ENCODE measurements around the gene TAS2R3. TPM values are rescaled to one million over a fixed set of nuclear protein-coding genes. Genes with fewer than 3 reads are reported as not detected.

The TAS2R3 gene
- total RNA-seq, 1 experiment from 2014 or later: not detected

GRCh38 chr7:141785706-141786552 is 22.0 kb downstream of the TAS2R3 start:
- DNase-seq (ENCODE audit: low read depth): peak; percentile 44

GRCh38 chr7:141788296-141788695 is 24.4 kb downstream of the TAS2R3 start:
- DNase-seq (ENCODE audit: low read depth): no peak

- DNase-seq (ENCODE audit: low read depth): no peak
Measured at GRCh38 chr7:141789917-141790316, 26.0 kb downstream of the TAS2R3 start, which contains the start of gene TAS2R5. TSS of gene TAS2R5 (plus strand) at chr7:141790217. CDS start at chr7:141790362, 145 bp downstream.

DNA sequence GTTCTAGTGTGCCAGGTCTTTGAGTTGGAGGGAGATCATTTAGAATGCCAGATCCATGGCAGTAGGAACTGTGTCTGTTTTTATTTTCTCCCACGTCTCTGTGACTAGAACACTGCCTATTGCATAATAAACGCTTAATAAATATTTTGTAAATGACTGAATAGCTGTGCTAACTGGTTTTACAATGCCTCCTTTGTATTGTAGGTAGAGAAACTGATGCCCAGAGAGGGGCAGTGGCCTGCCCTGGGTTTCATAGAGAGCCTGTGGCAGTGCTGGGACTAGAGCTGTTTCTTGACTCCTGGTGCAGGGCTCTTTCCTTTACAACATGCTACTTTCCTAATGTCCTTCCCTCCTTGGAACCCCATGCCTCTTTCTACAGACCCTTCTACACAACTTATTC is 28.6 kb downstream of the TAS2R3 start:
- no peak for DNase-seq (ENCODE audit: low read depth)

Small RNAs within 50 kb of the gene (small RNA-seq; reads per million reads assigned to genes)
- not detected for gene RNU1-82P

Other genes starting within 250 kb of the TAS2R3 start
- gene AGK, start 212.7 kb upstream of the TAS2R3 start, total RNA-seq (2014; rRNA removed; shearing (Covaris generic)): 57.9 and 58.3 TPM in 2 replicates
- 12.5 and 15.7 TPM in 2 replicates for gene DENND11, start 61.9 kb upstream of the TAS2R3 start, total RNA-seq (2014; rRNA removed; shearing (Covaris generic))
- 0.03 TPM in 2 replicates for gene WEE2, start 55.7 kb upstream of the TAS2R3 start, total RNA-seq (2014; rRNA removed; shearing (Covaris generic))
- 370 and 377 TPM in 2 replicates for gene SSBP1, start 25.7 kb upstream of the TAS2R3 start, total RNA-seq (2014; rRNA removed; shearing (Covaris generic))
- gene TAS2R4, start 12.6 kb downstream of the TAS2R3 start, total RNA-seq (2014; rRNA removed; shearing (Covaris generic)): 0.14 and 0.63 TPM in 2 replicates
- gene TAS2R5, start 26.1 kb downstream of the TAS2R3 start, total RNA-seq (2014; rRNA removed; shearing (Covaris generic)): 0.30 and 0.98 TPM in 2 replicates
- not detected in 2 replicates for gene PRSS37, start 77.4 kb downstream of the TAS2R3 start, total RNA-seq (2014; rRNA removed; shearing (Covaris generic))
- not detected in 2 replicates for gene OR9A4, start 152.3 kb downstream of the TAS2R3 start, total RNA-seq (2014; rRNA removed; shearing (Covaris generic))
- not detected in 2 replicates for gene CLEC5A, start 182.9 kb downstream of the TAS2R3 start, total RNA-seq (2014; rRNA removed; shearing (Covaris generic))
- gene TAS2R38, start 209.7 kb downstream of the TAS2R3 start, total RNA-seq (2014; rRNA removed; shearing (Covaris generic)): not detected in 2 replicates
- 0.08 and 1.7 TPM in 2 replicates for gene MGAM, start 231.8 kb downstream of the TAS2R3 start, total RNA-seq (2014; rRNA removed; shearing (Covaris generic))

Data from HT1080 (cell line).